ENCODE measurements around the gene PLAAT4.
A peak's percentile ranks its signal among the peaks of the same experiment; 100 is the strongest.

PLAAT4 gene

DNA sequence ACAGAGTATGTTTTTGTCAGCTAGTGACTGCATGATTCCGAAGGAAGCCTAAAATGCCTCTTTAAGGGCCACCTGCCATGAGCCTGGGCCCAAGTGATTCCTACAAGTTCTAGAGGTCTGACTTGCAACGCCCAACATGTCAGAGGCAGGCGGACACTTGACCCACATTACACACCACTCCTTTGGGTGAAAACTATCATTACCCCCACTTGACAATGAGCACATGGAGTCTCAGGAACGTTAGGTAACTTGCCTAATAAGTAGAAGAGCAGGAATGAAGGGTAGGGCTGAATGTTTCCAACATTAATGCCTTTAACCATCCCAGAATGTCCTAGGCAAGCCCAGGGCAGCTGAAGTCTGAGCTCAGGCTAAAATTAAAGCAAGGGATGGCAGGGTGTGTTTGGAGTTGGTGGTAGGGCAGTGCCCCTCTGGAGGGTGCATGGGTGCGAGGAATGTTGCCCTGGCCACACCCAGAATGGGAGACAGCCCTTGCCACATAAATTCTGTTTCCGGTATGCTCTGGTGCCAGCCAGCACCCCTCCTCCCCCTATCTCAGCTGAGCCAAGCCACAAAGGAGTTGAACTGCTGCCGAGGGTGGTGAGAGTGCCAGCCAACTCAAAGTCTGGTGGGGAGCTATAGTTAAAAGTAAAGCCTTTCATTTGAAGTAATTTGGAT is 24.0 kb downstream of the PLAAT4 start:
- TF ChIP-seq, protein P1, sequence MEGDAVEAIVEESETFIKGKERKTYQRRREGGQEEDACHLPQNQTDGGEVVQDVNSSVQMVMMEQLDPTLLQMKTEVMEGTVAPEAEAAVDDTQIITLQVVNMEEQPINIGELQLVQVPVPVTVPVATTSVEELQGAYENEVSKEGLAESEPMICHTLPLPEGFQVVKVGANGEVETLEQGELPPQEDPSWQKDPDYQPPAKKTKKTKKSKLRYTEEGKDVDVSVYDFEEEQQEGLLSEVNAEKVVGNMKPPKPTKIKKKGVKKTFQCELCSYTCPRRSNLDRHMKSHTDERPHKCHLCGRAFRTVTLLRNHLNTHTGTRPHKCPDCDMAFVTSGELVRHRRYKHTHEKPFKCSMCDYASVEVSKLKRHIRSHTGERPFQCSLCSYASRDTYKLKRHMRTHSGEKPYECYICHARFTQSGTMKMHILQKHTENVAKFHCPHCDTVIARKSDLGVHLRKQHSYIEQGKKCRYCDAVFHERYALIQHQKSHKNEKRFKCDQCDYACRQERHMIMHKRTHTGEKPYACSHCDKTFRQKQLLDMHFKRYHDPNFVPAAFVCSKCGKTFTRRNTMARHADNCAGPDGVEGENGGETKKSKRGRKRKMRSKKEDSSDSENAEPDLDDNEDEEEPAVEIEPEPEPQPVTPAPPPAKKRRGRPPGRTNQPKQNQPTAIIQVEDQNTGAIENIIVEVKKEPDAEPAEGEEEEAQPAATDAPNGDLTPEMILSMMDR (conservative IDR thresholded peaks at IDR 0.05; ENCODE audit: low read depth, low read length), result no peak
- no peak for DNase-seq (ENCODE audit: low read depth)
- H3K4me3 ChIP-seq (ENCODE audit: low read length), result no peak overlapping the region

- H3K4me3 ChIP-seq (ENCODE audit: low read length), result no peak within 1 kb of the TSS
- TF ChIP-seq, protein P1 (conservative IDR thresholded peaks at IDR 0.05; ENCODE audit: low read depth, low read length), result no peak
- no peak for DNase-seq (ENCODE audit: low read depth)
Measured at GRCh38 chr11:63563201-63564055, 26.8 kb downstream of the PLAAT4 start, which contains the start of gene PLAAT2. PLAAT2 (minus strand) TSS chr11:63563379; CDS start chr11:63563324, 55 bp downstream.

- TF ChIP-seq, protein P1 (conservative IDR thresholded peaks at IDR 0.05; ENCODE audit: low read depth, low read length), result no peak
- no peak overlapping the region for H3K4me3 ChIP-seq (ENCODE audit: low read length)
- no peak for DNase-seq (ENCODE audit: low read depth)
Measured at GRCh38 chr11:63564056-63564774, 27.6 kb downstream of the PLAAT4 start.

DNA sequence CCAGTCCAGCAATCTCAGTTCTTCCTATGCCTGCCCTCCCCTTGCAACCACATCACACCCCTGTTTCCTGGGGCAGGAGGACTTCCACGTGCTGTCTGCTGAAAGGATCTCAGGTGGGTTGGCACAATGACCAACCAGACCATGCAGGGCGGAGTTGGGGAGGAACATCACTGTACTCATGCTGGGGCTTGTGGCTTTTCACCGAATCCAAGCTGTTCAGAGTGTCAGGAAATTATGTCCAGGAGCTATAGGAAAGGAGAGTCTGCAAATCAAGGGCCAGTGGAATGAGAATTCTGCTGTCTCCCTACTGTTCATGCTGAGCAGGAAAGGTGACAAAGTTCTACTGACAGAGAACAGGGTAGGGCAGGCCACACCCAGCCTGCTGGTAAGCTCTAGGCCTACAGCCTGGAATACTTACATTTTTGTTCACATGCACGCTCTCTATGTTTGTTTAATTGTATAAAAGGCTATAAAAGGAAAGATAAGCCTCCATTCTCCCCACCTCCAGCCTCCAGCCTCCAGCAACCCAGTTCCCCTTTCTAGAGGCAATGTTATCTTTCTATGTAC is 28.3 kb downstream of the PLAAT4 start:
- DNase-seq (ENCODE audit: low read depth), result no peak
- TF ChIP-seq, protein P1 (conservative IDR thresholded peaks at IDR 0.05; ENCODE audit: low read depth, low read length), result no peak
- H3K4me3 ChIP-seq (ENCODE audit: low read length), result no peak overlapping the region

DNA sequence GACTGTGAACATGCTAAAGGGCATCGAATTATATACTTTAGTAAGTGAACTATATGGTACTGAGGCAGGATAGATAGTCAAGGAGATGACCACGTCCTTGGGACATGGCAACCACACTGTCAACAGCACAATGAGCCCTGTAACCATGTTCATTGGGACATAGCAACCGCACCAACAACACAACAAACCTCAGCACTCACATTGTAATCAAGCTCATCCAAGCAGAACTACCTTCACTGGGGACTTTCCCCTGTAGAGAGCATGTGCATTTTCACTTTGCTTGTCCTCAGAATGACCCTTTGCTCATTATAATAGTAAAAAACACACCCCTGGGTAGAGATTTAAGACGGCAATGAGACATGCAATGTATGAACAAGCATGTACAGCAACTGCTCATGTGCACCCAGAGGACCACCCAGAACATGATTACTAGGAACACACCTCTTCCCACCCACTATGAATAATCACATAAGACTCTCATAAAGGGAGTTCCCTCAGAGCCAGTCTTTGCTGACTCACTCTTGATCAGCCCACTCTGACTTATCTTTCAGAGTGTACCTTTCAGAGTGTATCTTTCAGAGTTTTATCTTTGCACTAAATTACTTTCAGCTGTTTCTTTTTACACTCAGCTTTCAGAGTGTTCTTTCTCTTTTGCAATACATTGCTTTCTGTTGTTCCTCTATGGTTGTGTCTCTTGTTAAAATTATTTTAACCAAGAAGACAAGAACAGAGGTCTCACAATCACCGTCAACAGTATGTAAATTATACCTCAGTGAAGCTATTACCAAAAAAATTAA is 30.6 kb downstream of the PLAAT4 start:
- TF ChIP-seq, protein P1 (conservative IDR thresholded peaks at IDR 0.05; ENCODE audit: low read depth, low read length), result no peak
- no peak overlapping the region for H3K4me3 ChIP-seq (ENCODE audit: low read length)
- DNase-seq (ENCODE audit: low read depth), result peak; percentile 63

DNA sequence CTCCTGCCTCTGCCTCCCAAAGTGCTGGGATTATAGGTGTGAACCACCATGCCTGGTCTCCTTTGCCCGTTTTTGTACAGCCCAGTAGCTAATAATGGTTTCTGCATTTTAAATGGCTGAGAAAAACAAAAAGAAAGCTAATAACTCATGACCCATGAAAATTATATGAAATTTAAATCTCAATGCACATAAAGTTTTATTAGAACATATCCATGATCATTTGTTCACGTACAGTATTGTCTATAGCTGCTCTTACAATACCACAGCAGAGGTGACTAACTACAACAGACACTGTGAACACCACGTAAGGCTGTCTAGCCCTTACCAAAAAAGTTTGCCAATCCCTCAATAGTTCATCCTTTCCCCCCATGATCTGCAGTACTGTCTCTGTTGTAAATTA is 33.0 kb downstream of the PLAAT4 start:
- TF ChIP-seq, protein P1 (conservative IDR thresholded peaks at IDR 0.05; ENCODE audit: low read depth, low read length), result no peak

More for the DNA sequence above, 33.0 kb downstream of the PLAAT4 start:
- no peak for DNase-seq (ENCODE audit: low read depth)
- no peak overlapping the region for H3K4me3 ChIP-seq (ENCODE audit: low read length)

All from retinal pigment epithelial cell (primary cell).